ENCODE data around the gene SVEP1. TPM values are rescaled to one million over a fixed set of nuclear protein-coding genes. Genes with fewer than 3 reads are reported as not detected.

SVEP1 gene
- total RNA-seq, 3 donors from 2014 or later, result 0.03 to 0.05 (median 0.05) TPM

Other genes starting within 250 kb of the SVEP1 start
- gene TXNDC8, start 241.9 kb downstream of the SVEP1 start, total RNA-seq, result not detected
- gene MUSK, start 89.0 kb upstream of the SVEP1 start, total RNA-seq, result not detected

Measured in activated T-cell treated with anti-CD3 and anti-CD28 coated beads, Interleukin-2, amount 50 U/mL, for 4 hours (primary cell).